NCI-H1048 (cell line): ENCODE measurements around the gene CDKN2C.
"Not testable (repeated sequence)": the region's sequence is repeated elsewhere in the genome, so short reads cannot be mapped to it uniquely, and the experiment has no call there.

Experiments
- DNase-seq: peaks from one replicate; lab custom pipeline; 2025; lab: John Stamatoyannopoulos, UW

Gene CDKN2C

DNA sequence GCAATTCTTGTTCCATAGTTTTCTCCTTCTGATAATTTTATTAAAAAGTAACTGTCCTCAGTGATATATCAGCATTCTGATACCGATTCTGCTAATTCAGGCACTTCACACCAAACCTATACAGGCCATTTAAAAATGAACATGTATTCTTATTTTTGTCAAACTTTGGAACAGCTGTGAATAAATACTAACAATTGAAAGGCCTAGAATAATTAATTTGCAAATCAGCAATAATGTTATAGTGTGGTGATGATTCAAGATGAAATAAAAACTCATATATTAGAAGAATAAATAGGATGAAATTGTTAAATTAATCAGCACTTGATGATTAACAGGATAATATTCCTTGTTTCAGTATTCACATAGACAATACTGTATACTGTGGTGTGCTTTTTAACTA is 9.9 kb downstream of the CDKN2C start:
- no peak for DNase-seq

DNA sequence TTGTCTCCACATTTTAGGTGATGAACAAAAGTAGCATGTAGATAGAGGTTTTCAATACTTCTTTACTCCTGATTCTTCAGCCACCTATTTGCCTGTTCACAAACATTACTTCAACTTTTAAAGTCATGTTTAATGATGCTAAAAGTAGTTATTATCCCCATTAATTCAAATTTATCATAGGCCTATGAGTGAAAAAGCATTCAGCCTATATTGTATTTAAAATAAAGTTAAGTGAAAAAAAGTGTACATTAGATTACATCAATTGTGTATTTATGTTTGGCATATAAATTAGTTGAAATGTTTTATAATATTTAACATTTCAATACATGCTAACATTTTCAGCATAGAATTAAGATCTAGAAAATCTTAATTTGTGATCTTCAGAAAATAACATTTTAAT is 10.5 kb downstream of the CDKN2C start:
- no peak for DNase-seq

DNA sequence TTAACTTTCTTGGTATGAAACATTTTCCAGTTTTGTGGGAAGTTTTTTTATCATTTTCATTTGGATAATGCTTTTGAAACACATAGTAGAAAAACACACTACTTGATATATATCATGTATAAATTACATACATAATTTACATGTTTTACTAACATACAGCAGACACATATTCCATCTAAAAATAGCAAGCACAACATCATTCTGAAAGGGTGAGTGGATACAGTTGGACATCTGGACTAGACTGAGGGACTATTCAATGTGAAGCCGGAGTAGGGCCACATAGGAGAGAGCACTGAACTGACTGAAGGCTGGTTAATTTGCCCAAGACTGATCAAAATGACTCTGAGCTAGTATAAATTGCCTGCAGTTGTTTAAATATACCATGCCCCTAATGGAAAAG is 11.7 kb downstream of the CDKN2C start:
- no peak for DNase-seq

DNA sequence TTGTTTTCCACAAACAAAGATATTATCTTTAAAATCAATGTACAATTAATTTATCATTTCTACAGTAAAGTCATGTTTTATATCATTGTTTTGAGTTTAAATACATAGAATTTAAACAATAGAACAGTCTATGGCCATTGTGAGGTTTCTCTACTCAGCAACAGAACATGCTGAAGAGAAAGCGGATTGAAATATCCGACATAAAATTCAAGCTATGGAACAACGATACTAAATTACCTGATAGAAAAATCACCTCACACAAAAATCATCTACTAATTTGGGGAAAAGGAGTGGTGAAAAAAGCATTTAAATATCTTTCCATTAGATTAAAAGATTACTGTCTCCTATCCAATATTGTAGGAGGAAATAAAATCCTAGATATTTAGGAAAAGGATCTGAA is 12.6 kb downstream of the CDKN2C start:
- DNase-seq = no peak

DNA sequence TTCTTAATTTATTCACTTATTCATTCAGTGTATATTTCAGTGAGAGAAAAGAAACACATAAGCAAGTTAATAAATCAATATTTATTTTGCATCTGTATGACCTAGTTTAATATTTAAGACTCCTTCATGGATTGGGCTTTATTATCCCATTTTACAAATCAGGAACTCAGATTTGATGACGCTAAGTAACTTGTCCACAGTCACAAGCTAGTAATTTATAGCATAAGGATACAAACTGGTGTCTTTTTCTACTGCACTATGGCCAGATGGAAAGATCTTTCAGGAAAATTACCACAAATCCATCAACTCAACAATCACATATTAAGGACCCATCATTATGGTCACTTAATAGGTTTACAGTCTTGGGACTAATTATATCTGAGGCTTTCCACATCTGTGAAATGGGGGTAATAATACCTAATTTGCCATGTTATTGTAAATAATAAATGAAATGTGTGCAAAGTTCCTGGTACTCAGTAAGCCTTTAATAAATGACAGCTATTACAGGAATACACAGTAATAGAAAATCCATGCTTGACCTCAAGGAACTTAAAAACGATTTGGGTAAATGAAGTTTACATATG is 13.3 kb downstream of the CDKN2C start:
- no peak for DNase-seq

DNA sequence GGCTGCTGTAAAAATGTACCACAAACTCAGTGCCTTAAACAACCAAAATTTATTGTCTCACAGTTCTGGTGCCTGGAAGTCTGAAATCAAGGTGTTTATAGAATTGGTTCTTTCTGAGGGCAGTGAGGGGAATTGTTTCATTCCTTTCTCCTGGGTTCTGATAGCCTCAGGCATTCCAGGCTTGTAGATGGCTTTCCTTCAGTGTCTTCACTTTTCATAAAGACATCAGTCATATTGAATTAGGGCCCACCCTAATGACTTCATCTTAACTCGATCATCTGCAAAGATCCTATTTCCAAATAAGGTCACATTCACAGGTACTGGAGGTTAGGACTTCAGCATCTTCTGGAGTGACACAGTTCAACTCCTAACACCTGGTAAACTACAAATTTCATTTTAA is 15.0 kb downstream of the CDKN2C start:
- DNase-seq = no peak

DNA sequence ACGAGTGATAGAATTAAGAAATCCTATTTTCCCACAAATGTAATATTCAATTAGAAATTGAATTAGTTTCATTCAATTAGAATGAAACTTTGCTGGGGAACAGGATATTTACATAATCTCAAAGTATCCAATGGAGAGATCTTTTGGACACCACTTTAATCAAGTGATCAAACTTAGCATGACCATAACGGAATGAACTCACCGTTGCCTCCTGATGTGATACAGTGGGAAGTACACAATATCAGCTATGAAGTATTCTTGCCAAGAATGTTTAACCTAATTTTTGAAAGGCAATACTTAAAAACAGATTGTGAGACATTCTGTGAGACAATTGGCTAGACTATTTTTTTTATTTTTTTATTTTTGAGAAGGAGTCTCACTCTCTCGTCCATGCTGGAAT is 16.6 kb downstream of the CDKN2C start:
- no peak for DNase-seq

DNA sequence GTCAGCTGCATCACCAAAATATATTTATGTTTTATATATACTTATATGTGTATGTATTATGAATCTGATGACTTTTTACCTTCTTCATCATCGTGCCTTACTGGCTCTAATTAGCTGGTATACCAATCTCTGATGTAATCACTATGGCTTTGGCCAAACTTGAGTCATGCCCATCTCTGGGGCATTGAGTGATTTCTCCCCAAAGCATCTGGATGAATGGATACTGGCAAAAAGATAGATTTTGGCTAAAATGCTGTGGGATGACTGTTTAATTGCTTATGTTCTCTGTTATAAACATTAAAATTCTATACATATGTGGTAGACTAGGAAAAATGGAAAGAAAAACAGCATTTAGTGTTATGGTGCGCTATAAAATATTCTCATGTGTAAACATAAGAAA is 19.6 kb downstream of the CDKN2C start:
- no peak for DNase-seq

DNA sequence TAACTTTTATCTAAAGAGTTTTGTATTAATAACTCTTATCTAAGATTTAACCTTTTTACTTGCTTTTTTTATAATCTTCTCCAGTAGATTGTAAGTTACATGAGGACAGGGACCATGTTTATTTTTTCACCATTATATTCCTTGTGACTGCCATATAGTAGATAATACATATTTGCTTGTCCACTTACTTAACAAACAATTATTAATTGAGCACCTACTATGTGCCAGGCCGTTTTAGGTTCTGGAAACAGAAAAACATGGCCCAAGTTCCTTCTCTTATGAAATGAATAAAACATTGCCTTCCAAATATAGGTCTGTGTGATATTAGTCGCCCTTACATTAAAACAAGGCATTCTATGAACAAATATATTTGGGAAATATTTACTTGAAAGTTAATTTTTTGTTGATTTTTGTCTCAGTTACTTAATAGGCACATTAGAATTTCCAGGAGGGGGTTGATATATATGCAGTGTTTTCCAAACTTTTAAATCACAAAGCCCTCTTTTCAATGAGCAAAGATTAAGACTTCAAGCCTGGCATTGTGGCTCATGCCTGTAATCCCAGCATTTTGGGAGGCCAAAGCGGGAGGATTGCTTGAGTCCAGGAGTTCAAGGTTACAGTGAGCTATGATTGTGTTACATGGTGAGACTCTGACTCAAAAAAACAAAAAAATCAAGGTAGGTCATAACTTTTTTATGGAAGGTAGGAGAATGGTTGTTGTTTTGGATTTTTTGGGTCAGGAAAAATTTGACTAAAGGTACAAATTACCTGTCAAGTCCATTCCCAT is 22.7 kb downstream of the CDKN2C start:
- DNase-seq = no peak

DNA sequence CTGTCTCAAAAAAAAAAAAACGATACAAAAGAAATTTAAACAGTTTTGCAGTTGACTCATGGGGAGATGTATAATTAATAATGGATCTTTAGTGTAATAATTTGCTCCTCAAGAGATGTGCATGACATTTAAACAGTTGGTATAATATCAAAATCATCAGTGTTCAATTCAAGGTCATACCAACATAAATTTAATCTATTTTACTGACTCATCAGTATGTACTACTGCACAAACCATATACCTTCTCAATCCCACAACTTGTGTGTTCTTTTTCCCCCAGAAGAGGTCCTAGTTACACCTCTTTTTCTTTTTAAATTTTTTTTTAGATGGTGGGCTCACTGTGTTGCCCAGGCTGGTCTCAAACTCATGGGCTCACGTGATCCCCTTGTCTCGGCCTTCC is 23.6 kb downstream of the CDKN2C start:
- no peak for DNase-seq

DNA sequence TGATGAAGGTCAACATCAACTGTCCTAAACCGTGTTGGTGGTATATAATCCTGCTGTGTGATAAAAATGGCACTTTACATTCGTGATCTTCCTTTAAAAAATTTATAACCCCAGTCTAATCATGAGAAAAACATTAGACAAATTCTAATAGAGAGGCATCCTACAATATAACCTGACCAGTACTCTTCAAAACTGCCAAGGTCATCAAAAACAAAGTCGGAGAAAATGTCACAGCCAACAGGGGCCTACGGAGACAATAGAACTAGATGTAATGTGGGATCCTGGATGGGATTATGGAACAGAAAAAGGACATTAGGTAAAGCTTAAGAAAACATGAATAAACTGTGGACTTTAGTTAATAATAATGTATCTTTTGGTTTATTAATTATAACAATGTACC is 25.0 kb downstream of the CDKN2C start:
- no peak for DNase-seq

DNA sequence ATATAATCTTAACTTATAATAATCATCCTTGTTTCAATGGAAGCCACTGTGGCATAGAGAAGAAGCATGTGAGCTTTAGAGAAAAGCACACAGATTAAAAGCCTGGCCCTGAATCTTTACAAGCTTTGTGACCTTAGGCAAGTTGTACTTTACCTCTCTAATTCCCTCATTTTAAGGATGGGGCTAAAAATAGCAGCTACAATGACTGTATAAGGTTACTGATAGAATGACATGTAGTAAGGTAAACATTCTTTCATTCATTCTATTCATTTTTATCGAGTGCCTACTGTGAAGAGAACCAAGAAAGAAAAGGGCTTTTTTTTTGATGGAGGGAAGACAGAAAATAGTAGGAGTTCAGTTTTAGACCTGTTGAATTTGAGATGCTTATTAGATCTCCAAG is 25.6 kb downstream of the CDKN2C start:
- no peak for DNase-seq

DNA sequence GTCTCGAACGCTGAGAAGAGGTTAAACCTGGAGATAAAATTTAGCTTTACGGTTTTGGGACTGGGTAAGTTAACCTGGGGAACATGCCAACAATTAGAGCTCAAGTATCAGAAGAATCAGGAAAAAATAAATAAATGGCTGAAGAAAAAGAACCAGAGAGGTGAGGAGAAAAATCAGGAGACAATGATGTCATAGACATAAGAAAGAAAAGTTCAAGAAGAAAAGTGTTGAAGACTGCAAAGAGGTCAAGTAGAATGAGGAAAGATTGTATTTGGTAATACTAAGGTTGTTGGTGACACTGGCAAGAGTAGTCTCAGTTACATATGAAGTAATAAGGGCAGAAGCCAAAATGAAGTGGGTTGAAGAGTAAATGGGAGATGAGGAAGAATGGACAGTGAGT is 26.0 kb downstream of the CDKN2C start:
- DNase-seq = no peak

DNA sequence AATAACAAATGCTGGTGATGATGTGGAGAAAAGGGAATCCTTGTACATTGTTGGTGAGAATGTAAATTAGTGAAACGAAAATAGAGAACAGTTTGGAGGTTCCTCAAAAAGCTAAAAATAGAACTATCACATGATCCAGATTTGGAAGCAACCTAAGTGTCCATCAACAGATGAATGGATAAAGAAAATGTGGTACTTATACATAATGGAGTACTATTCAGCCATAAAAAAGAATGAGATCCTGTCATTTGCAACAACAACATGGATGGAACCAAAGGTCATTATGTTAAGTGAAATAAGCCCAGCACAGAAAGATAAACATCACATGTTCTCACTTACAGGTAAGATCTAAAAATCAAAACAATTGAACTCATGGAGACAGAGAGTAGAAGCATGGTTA is 29.3 kb downstream of the CDKN2C start:
- not testable (repeated sequence) for DNase-seq

DNA sequence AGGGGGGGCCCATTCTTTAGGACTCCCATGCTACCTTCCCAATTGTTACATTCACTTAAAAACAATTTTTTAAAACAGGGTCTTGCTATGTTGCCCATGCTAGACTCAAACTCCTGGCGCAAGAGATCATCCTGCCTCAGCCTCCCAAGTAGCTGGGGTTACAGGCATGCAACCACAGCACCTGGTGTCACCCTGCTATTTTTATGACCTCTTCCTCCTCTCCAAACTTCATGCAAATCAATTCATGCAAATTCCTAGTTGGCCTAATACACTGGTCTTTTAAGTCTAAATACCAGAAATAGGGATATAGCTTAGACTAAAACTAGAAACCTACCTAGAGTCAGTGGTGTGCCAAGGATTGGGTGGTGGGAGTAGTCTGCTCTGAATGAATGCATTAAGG is 30.1 kb downstream of the CDKN2C start:
- DNase-seq = peak; percentile 19

DNA sequence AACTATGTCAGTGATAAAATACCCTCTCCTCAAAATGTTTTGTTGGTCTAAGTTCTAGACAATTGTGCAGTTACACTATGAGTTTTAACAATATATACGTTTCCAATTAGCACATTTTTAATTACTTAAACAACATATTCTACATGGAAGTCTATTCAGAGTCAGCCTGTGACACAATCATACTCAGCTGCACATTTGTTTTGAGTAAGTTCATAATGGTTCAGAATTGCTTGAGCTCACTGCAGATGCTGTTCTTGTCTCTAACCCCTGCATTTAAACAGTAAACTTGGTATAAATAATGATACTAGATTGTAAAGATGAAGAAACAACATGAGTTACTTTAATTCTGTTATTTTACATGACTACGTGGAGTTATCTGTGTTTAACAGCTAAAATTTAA is 30.6 kb downstream of the CDKN2C start:
- DNase-seq = no peak

DNA sequence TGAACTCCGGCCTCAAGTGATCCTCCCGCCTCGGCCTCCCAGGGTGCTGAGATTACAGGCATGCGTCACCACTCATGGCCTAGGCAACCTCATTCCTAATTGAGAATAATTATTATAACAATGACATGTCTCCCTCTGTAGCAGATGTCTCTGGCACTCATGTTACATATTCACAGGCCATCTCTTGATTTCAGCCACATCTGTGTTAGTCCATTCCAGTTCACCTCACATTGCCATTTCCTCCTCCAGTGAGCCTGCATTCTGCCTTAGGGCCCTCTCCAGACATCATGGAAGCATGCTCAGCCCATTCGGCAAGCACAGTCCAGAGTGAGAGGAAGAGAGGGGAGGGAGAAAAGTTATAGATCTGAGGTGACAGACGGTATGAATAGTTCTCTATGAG is 32.5 kb downstream of the CDKN2C start:
- no peak for DNase-seq

DNA sequence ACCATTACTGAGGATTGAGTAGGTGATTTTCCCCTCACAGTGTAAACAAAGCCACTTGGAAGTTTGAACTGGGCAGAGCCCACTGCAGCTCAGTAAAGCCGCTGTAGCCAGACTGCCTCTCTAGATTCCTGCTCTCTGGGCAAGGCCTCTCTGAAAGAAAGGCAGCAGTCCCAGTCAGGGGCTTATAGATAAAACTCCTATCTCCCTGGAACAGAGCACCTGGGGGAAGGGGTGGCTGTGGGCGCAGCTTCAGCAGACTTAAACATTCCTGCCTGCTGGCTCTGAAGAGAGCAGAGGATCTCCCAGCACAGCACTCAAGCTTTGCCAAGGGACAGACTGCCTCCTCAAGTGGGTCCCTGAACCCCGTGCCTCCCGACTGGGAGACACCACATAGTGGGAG is 35.5 kb downstream of the CDKN2C start:
- DNase-seq = not testable (repeated sequence)

DNA sequence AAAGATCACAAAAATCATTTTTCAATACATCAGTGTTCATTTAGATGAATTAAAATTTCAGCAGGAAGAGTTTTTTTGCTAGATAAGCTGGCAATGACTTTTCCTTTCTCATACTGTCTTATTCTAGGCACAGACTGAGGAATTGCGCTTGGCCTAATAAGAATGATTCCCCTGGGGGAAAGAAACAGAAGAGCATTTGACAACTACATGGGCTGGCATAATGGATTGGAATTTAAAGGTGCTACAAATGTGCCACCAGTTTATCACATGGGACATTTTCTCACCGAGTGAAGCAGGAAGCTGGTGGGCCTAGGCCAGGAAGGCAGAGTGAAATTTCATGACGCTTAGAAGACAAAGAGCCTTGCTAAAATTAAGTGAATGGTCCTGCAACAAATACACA is 39.3 kb downstream of the CDKN2C start:
- no peak for DNase-seq

DNA sequence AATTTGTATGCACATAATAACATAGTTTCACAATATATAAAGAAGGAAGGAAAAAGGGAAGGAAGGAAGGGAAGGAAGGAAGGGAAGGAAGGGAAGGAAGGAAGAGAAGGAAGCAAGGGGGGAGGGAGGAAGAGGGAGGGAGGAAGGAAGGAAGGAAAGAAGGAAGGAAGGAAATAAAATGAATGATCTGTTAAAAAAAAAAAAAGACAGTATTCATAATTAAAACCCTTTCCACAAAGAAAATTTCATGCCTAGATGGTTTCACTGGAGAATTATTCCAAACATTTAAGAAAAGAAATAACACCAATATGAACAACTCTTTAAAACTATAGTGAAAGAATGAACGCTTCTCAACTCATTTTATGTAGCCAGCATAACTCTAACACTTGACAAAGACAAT is 44.8 kb downstream of the CDKN2C start:
- no peak for DNase-seq

DNA sequence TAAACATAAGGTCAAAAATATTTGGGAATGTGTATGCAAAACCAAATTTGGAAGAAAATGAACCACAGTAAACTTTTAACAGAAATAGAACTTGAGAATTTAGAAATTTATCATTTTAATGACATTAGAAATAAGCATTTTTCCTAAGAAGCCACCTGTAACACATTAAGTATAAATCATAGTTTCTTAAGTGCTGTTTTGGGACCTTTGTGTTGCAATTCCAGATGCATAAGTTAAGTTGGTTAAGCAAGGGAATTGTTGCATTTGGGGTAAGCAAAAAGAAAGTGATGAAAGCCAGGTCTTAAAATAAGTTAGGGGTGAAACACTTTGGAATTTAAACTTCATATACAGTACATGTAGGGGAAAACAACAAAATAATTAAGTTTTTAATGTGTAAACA is 49.8 kb downstream of the CDKN2C start:
- no peak for DNase-seq
